NCI-H82 treated with DMSO at 0.1 percent for 48 hours (cell line): Measurements from ENCODE around the gene KLHL10.

Experiments
- DNase-seq: peaks from one replicate; lab custom pipeline; 2025; ENCODE audit not compliant: unreplicated experiment; lab: John Stamatoyannopoulos, UW

KLHL10 gene

GRCh38 chr17:41893384-41893783 lies 55.8 kb downstream of the KLHL10 start:
- no peak for DNase-seq

DNA sequence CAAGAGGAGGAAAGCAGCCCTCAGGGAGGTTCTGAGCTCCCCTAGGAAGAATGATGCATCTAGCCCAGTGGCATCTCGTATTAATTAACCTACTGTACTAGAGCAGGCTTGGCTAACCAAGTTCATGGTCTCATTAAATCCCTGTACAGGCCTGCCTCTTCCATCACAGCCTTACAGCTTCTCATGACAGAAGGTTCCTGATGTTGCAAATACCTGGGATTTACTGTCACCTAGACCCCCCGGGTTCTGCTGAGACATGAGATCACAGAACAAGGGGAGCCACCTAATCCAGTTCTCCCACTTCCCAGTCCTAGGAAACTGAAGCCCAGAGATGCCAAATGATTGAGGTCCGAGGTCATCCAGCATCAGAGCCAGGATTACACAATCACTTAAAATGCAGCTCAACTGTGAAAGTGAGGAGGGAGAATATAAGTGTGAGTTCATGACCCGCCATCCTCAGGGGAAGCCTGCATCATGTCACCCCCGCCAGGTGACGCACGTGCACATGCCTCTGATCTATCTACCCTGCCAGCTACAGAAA lies 57.2 kb downstream of the KLHL10 start:
- DNase-seq, result no peak

- DNase-seq, result no peak
Measured at GRCh38 chr17:41895617-41896016, 58.0 kb downstream of the KLHL10 start.

- no peak for DNase-seq
Measured at GRCh38 chr17:41896726-41897125, 59.1 kb downstream of the KLHL10 start.
